Medulla oblongata (tissue), 1 donor: ENCODE measurements around the gene CAPRIN2.

Source experiments
- DNase-seq: peaks from one replicate; pipeline ENCODE4 v3.0.0-alpha.2; 2015; ENCODE audit errors: extremely low spot score

Gene CAPRIN2

GRCh38 chr12:30701056-30701455 lies 53.7 kb downstream of the CAPRIN2 start:
- DNase-seq: no peak

GRCh38 chr12:30700216-30700900 lies 54.4 kb downstream of the CAPRIN2 start:
- DNase-seq: no peak

GRCh38 chr12:30698346-30698745 lies 56.4 kb downstream of the CAPRIN2 start:
- no peak for DNase-seq

GRCh38 chr12:30696943-30697342 lies 57.8 kb downstream of the CAPRIN2 start:
- no peak for DNase-seq

GRCh38 chr12:30696486-30696885 lies 58.3 kb downstream of the CAPRIN2 start:
- no peak for DNase-seq

- no peak for DNase-seq
Measured at GRCh38 chr12:30696103-30696408, 58.7 kb downstream of the CAPRIN2 start.

- DNase-seq: peak; percentile 97
Measured at GRCh38 chr12:30695199-30696102, 59.3 kb downstream of the CAPRIN2 start, which contains the start of gene IPO8. Gene IPO8 (minus strand): TSS chr12:30695869. CDS start chr12:30695647, 222 bp downstream.

- DNase-seq: peak; percentile 58
Measured at GRCh38 chr12:30694412-30695198, 60.1 kb downstream of the CAPRIN2 start.

- DNase-seq: peak; percentile 8
Measured at GRCh38 chr12:30692470-30692869, 62.3 kb downstream of the CAPRIN2 start.

- DNase-seq: no peak
Measured at GRCh38 chr12:30691122-30691879, 63.5 kb downstream of the CAPRIN2 start.

- DNase-seq: no peak
Measured at GRCh38 chr12:30687265-30687986, 67.3 kb downstream of the CAPRIN2 start.

GRCh38 chr12:30679241-30679640 lies 75.5 kb downstream of the CAPRIN2 start:
- DNase-seq: no peak

GRCh38 chr12:30678221-30678620 lies 76.5 kb downstream of the CAPRIN2 start:
- DNase-seq: no peak

GRCh38 chr12:30661210-30661609 lies 93.5 kb downstream of the CAPRIN2 start:
- no peak for DNase-seq
